Brain microvascular endothelial cell (primary cell): Measurements from ENCODE around the gene BBIP1.
"Not testable (repeated sequence)": the region's sequence is repeated elsewhere in the genome, so short reads cannot be mapped to it uniquely, and the experiment has no call there.

Experiments used
- DNase-seq: peaks from one replicate; pipeline ENCODE4 v3.0.0-alpha.2; 2020
- H3K27ac ChIP-seq: fragments of 250-450 bp; sonication (Bioruptor Pico); 2 replicates; pipeline ENCODE4 v1.5.1; 2020; ENCODE audit warnings: mild to moderate bottlenecking, moderate library complexity
- H3K27me3 ChIP-seq: fragments of 250-450 bp; sonication (Bioruptor Pico); replicated peaks from 2 replicates; pipeline ENCODE4 v1.5.1; 2020; ENCODE audit warnings: mild to moderate bottlenecking
- H3K36me3 ChIP-seq: fragments of 250-450 bp; sonication (Bioruptor Pico); replicated peaks from 2 replicates; pipeline ENCODE4 v1.5.1; 2020; ENCODE audit warnings: mild to moderate bottlenecking
- H3K4me3 ChIP-seq: 2 replicates; pipeline ENCODE4 v1.5.1; 2011; ENCODE audit warnings: low read depth, mild to moderate bottlenecking, control low read depth, low read length, moderate library complexity
- CTCF ChIP-seq: IDR thresholded peaks from 2 replicates; pipeline ENCODE4 v1.5.1; 2011; ENCODE audit warnings: low read depth, mild to moderate bottlenecking, moderate library complexity, low read length, control low read depth, inconsistent platforms; ENCODE audit errors: missing control alignments
- in situ Hi-C: cut with HindIII; loops from 2 replicates; pipeline ENCODE4 v1.10.0; 2017; ENCODE audit warnings: low sequenced_read_pairs, low pct_ligation_motif_present

The BBIP1 gene

GRCh38 chr10:110870823-110871297, 48.1 kb downstream of the BBIP1 start:
- Histone ChIP-seq H3K27me3 (no peaks in the 10 kb centered on the region), H3K36me3 (no peaks in the 10 kb centered on the region), H3K4me3 (no peak overlapping the region), H3K27ac (peak overlapping the region; percentile 87)
- in situ Hi-C loops = no loop called here
- DNase-seq = no peak
- TF ChIP-seq CTCF = no peak

- no peak for TF ChIP-seq CTCF
- DNase-seq = no peak
- H3K27ac ChIP-seq = no peak overlapping the region
- in situ Hi-C loops = no loop called here
- no peaks in the 10 kb centered on the region for H3K27me3 ChIP-seq
- no peak overlapping the region for H3K4me3 ChIP-seq
- no peaks in the 10 kb centered on the region for H3K36me3 ChIP-seq
Measured at GRCh38 chr10:110868981-110869380, 50.0 kb downstream of the BBIP1 start.

DNA sequence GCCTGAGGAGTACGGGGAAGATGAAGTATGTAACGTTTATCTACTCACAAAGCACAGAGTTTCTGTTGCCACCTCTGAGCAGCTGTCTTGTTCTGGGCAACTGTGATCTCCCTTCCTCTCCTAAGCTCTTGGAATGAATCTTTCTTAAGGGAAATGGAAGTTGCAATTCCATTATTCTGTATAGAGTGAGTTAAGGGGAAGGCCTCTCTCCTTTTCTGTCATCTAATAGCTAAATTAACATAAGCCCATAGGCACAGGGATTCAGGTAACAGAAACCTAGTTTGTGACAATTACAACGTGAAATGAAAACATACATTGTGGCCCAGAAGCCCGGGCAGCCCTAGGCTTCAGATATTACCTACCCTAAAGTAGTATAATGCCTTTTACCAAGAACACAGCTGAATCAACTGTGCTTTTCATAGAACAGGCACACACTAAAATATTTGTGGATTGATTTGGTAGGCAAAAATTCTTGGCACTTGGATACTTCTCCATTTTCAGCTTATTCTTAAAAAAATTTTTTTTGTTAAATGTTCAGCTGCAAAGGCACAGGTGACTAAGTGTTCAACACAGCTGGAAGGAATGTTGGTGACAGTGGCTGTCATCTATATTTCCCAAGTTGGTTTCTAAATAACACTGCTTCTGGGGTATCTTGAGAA, 51.0 kb downstream of the BBIP1 start:
- H3K36me3 ChIP-seq = no peaks in the 10 kb centered on the region
- in situ Hi-C loops = no loop called here
- no peaks in the 10 kb centered on the region for H3K27me3 ChIP-seq
- no peak for DNase-seq
- H3K4me3 ChIP-seq = no peak overlapping the region
- H3K27ac ChIP-seq = no peak overlapping the region
- TF ChIP-seq CTCF = no peak

DNA sequence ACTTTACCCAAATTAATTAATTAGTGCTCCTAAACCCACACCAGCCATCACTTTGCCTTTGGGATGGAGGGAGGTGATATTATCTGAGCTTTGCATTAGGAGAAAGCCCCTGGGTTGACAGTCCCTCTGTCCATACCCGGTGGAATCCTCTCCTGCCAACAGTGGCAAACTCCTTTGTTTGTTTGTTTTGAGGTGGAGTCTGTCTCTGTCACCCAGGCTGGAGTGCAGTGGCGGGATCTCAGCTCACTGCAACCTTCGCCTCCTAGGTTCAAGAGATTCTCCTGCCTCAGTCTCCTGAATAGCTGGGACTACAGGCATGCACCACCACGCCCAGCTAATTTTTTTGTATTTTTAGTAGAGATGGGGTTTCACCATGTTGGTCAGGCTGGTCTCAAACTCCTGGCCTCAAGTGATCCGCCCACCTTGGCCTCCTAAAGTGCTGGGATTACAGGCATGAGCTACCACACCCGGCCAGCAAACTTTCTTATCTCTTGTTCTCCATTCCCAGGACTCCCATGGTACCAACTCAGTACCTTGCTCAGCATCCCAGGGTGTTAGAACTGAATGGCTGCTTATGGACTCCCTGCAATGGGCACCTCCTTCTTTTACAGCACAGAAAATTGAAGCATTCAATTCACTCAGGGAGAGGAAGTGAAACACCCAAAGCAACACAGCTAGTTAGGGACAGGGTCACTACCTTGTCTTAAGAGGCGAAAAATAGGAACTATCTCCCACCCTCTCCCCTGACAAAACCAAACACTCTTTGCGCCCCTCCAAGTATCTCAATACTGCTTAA, 51.8 kb downstream of the BBIP1 start:
- H3K4me3 ChIP-seq, H3K36me3 ChIP-seq, H3K27ac ChIP-seq, H3K27me3 ChIP-seq, in situ Hi-C loops, DNase-seq: not testable (repeated sequence)

DNA sequence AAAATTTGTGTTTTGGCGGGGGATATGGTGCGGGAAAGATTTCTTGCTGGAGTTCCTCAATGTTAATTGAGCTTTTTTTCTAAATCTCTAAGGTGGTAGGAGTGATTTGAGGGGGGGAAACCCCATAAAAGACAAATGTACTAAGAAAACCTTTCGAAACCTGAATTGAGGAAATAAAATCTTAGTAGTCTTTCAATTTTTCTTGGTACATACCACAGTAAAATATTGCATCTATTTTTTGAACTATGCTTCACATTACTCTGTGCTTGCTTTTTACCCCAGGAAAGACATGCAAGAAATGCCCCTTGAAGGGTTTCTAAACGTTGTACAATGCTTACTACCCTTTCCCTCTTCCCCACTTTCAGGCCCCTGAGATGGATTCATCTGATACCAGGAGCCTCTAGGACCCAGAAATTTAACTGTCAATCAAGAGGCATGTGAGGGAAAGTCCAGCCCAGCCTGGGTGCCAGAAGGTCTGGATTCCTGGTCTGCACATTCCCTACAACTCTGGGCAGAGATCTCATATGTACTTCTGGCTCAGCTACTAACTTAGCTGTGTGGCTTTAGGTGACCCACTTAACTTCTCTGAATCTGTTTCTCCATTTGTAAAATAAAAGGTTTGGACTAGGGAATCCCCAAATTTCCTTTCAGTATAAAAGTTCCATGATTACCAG, 53.0 kb downstream of the BBIP1 start:
- in situ Hi-C loops = no loop called here
- TF ChIP-seq CTCF = no peak
- Histone ChIP-seq H3K27ac (no peak overlapping the region), H3K4me3 (no peak overlapping the region), H3K36me3 (no peaks in the 10 kb centered on the region), H3K27me3 (no peaks in the 10 kb centered on the region)
- no peak for DNase-seq

DNA sequence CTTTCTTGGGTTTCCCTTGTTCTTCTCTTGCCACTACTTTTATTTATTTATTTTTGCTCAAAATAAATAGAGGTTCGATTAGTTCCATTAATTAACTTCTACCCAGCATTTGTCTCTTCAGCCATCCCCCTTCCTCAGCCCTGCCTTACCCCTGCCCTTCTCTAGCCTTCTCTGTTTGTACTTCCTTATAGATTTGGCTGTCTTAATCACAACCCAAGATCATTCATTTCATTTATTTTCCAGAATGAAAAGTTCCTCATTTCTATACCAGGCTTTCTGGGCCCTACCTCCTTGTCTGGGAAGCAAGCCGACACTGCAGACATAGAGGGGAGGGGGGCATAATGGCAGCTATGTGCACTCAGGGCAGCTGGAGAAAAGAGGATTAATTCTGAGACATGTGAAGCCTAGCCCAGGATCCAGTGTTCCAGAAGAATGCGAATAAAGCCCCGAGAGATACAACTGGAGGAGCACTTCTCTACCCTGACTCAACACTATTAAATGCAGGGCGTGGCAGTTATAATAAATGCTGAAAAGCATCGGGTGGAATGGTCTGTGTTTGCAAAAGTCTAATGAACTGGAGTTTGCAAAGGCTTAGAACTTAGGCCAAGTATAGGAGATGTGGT, 53.7 kb downstream of the BBIP1 start:
- Histone ChIP-seq H3K27ac (no peak overlapping the region), H3K4me3 (no peak overlapping the region), H3K36me3 (no peaks in the 10 kb centered on the region), H3K27me3 (no peaks in the 10 kb centered on the region)
- no peak for DNase-seq
- TF ChIP-seq CTCF = no peak
- in situ Hi-C loops = no loop called here
